HCT116 (cell line): ENCODE results near the gene PLB1. TPM values are rescaled to one million over a fixed set of nuclear protein-coding genes. Genes with fewer than 3 reads are reported as not detected.

ENCODE experiments used
- ATAC-seq: fragments of 200-7000 bp; cut with Tn5 transposase; 2 replicates; pipeline ENCODE4 v1.9.1; 2020; ENCODE audit warnings: mild to moderate bottlenecking, moderate library complexity
- BruUV-seq: library from RNA; stranded (reverse); fragments of 400-500 nt; replicated peaks from 2 replicates; lab custom pipeline; 2021; lab: Mats Ljungman, UMichigan
- CTCF ChIA-PET: fragments of 300-600 bp; sonication (Branson Sonifier 250); formaldehyde crosslinking; loops from one replicate; lab custom pipeline; 2021; ENCODE audit warnings: antibody characterized with exemption; lab: Charles Lee
- POLR2A ChIA-PET: fragments of 300-600, 350-600 bp; sonication (Branson Sonifier 250); formaldehyde crosslinking; loops from one replicate; lab custom pipeline; 2021; ENCODE audit warnings: antibody characterized with exemption; lab: Charles Lee
- RAD21 ChIA-PET, 2 experiments: fragments of 300-600 bp; sonication (Branson Sonifier 250); formaldehyde crosslinking; loops; one replicate each; lab custom pipeline; 2023; ENCODE audit warnings: low total read pairs in 2 of 2; ENCODE audit not compliant: uncharacterized antibody in 2 of 2, unreplicated experiment in 2 of 2, low non-redundant PET in 1 of 2; lab: Charles Lee
- DNase-seq: peaks from one replicate; pipeline ENCODE4 v3.0.0-alpha.2; 2010; ENCODE audit warnings: low read depth, low spot score
- H2AFZ ChIP-seq: fragments of 200-600 bp; shearing (Covaris generic), sonication (generic); 2 replicates; pipeline ENCODE4 v1.6.1; 2017; ENCODE audit warnings: low read depth, mixed run types, mixed read lengths, antibody characterized with exemption, low read length; ENCODE audit not compliant: poor library complexity, severe bottlenecking
- H3K27ac ChIP-seq: 2 replicates; pipeline ENCODE4 v1.5.1; 2012; ENCODE audit warnings: low read depth, low read length
- H3K27me3 ChIP-seq: fragments of 200-600 bp; sonication (generic); 2 replicates; pipeline ENCODE4 v1.6.1; 2016; ENCODE audit warnings: mixed run types, low read length, mixed read lengths; ENCODE audit not compliant: insufficient read depth
- H3K36me3 ChIP-seq, 2 experiments: fragments of 200-500 bp in 1 of 2; fragments of 200-600 bp in 1 of 2; sonication (Bioruptor generic) in 1 of 2; sonication (generic) in 1 of 2; 2 replicates each; pipeline versions ENCODE4 v1.5.1 to v1.6.1; 2014 to 2016; ENCODE audit warnings: low read length in 2 of 2, inconsistent platforms in 1 of 2, mixed read lengths in 1 of 2, mixed run types in 1 of 2; ENCODE audit not compliant: insufficient read depth in 2 of 2, control insufficient read depth in 1 of 2
- H3K4me1 ChIP-seq, 2 experiments: fragments of 200-600 bp in 1 of 2; sonication (generic) in 1 of 2; 2 replicates each; pipeline versions ENCODE4 v1.5.1 to v1.6.1; 2012 to 2017; ENCODE audit warnings: low read length in 2 of 2, inconsistent platforms in 1 of 2, mild to moderate bottlenecking in 1 of 2, mixed read lengths in 1 of 2, mixed run types in 1 of 2, moderate library complexity in 1 of 2; ENCODE audit not compliant: insufficient read depth in 2 of 2, control insufficient read depth in 1 of 2
- H3K4me2 ChIP-seq: fragments of 200-600 bp; sonication (generic); 2 replicates; pipeline ENCODE4 v1.6.1; 2017; ENCODE audit warnings: mixed run types, low read length, mixed read lengths
- H3K4me3 ChIP-seq, 2 experiments: fragments of 200-600 bp in 1 of 2; sonication (generic) in 1 of 2; replicated peaks in 1 of 2; 2 replicates each; pipeline ENCODE4 v1.5.1; 2011 to 2016; ENCODE audit warnings: low read length in 2 of 2, control low read depth in 1 of 2, low read depth in 1 of 2, mild to moderate bottlenecking in 1 of 2, mixed read lengths in 1 of 2, mixed run types in 1 of 2
- H3K79me2 ChIP-seq: fragments of 200-600 bp; sonication (generic); 2 replicates; pipeline ENCODE4 v1.6.1; 2017; ENCODE audit warnings: mild to moderate bottlenecking, mixed run types, low read length, moderate library complexity, mixed read lengths; ENCODE audit not compliant: insufficient read depth
- H3K9ac ChIP-seq: fragments of 200-600 bp; sonication (generic); 2 replicates; pipeline ENCODE4 v1.6.1; 2016; ENCODE audit warnings: low read length, mixed read lengths
- H3K9me2 ChIP-seq: fragments of 200-600 bp; sonication (generic), shearing (Covaris generic); 2 replicates; pipeline ENCODE4 v1.6.1; 2017; ENCODE audit warnings: mixed run types, mild to moderate bottlenecking, moderate library complexity; ENCODE audit not compliant: insufficient read depth
- H3K9me3 ChIP-seq, 2 experiments: fragments of 200-500 bp in 1 of 2; fragments of 200-600 bp in 1 of 2; sonication (Bioruptor generic) in 1 of 2; sonication (generic) in 1 of 2; 2 replicates each; pipeline ENCODE4 v1.6.1; 2014 to 2017; ENCODE audit warnings: low read length in 2 of 2, mixed read lengths in 2 of 2, inconsistent platforms in 1 of 2, low read depth in 1 of 2, mild to moderate bottlenecking in 1 of 2, mixed run types in 1 of 2, moderate library complexity in 1 of 2; ENCODE audit not compliant: control insufficient read depth in 1 of 2, insufficient read depth in 1 of 2
- H4K20me1 ChIP-seq: fragments of 200-600 bp; sonication (generic), shearing (Covaris generic); 2 replicates; pipeline ENCODE4 v1.6.1; 2017; ENCODE audit warnings: mixed run types, mild to moderate bottlenecking, moderate library complexity; ENCODE audit not compliant: insufficient read depth
- ATF3 ChIP-seq: IDR thresholded peaks from 2 replicates; pipeline ENCODE4 v1.6.1; 2012
- FOSL1 ChIP-seq: IDR thresholded peaks from 2 replicates; pipeline ENCODE4 v1.6.1; 2012; ENCODE audit warnings: low read depth
- JUND ChIP-seq: IDR thresholded peaks from 2 replicates; pipeline ENCODE4 v1.6.1; 2012
- MAX ChIP-seq: IDR thresholded peaks from 2 replicates; pipeline ENCODE4 v1.6.1; 2012
- RAD21 ChIP-seq: IDR thresholded peaks from 2 replicates; pipeline ENCODE4 v1.6.1; 2012; ENCODE audit warnings: low read depth, mild to moderate bottlenecking
- SIN3A ChIP-seq: IDR thresholded peaks from 2 replicates; pipeline ENCODE4 v1.6.1; 2012; ENCODE audit warnings: low read depth
- SRF ChIP-seq: IDR thresholded peaks from 2 replicates; pipeline ENCODE4 v1.6.1; 2012; ENCODE audit warnings: low read depth
- intact Hi-C: fragments of 100-400 bp; cut with micrococcal nuclease; formaldehyde crosslinking; loops from 2 replicates; pipeline ENCODE4 v1.10.0; 2022
- total RNA-seq: library from RNA; stranded (reverse); gene quantifications from one replicate; pipeline ENCODE4 v1.2.1, GENCODE V29; 2021; ENCODE audit not compliant: unreplicated experiment

The PLB1 gene
- total RNA-seq, 1 experiment from 2014 or later = 0.49 TPM

- ChIA-PET POLR2A (no interaction called here), RAD21 (no interaction called here), CTCF (no interaction called here)
- Histone ChIP-seq H3K4me3 (no peak overlapping the region), H3K4me1 (peaks cover 16 to 25% of the 10 kb centered on the region in 2 experiments), H3K36me3 (no peaks in the 10 kb centered on the region), H3K27ac (no peak overlapping the region), H3K9me3 (no peaks in the 10 kb centered on the region), H4K20me1 (no peaks in the 10 kb centered on the region), H3K4me2 (no peak overlapping the region), H3K27me3 (no peaks in the 10 kb centered on the region), H2AFZ (no peak overlapping the region), H3K79me2 (no peaks in the 10 kb centered on the region), H3K9ac (no peak overlapping the region), H3K9me2 (no peaks in the 10 kb centered on the region)
- BruUV-seq = no TSS peak
- DNase-seq (no peak), ATAC-seq (no peak)
- TF ChIP-seq SRF = no peak
- intact Hi-C loops = no loop called here
Measured at GRCh38 chr2:28645553-28645952, 149.7 kb downstream of the PLB1 start.

- no peaks in the 10 kb centered on the region for H3K27me3 ChIP-seq
- ChIA-PET RAD21 (no interaction called here), POLR2A (no interaction called here), CTCF (interaction anchor here (0.8 kb wide), 1 partner anchor 53 kb away, joined by 3 read pairs; no protein-coding TSS in a partner anchor)
- H3K4me2 ChIP-seq = no peak overlapping the region
- H3K36me3 ChIP-seq = no peaks in the 10 kb centered on the region
- no peaks in the 10 kb centered on the region for H3K9me2 ChIP-seq
- no TSS peak for BruUV-seq
- ATAC-seq (no peak), DNase-seq (no peak)
- H3K4me1 ChIP-seq = peaks cover 17 to 27% of the 10 kb centered on the region in 2 experiments
- H3K9ac ChIP-seq = no peak overlapping the region
- H3K9me3 ChIP-seq = no peaks in the 10 kb centered on the region
- H3K4me3 ChIP-seq = no peak overlapping the region
- H4K20me1 ChIP-seq = no peaks in the 10 kb centered on the region
- H2AFZ ChIP-seq = no peak overlapping the region
- TF ChIP-seq SIN3A = no peak
- TF ChIP-seq JUND = no peak
- TF ChIP-seq ATF3 = no peak
- no peak for TF ChIP-seq FOSL1
- no peak for TF ChIP-seq RAD21
- no peak for TF ChIP-seq MAX
- H3K27ac ChIP-seq = no peak overlapping the region
- no peaks in the 10 kb centered on the region for H3K79me2 ChIP-seq
- intact Hi-C loops = no loop called here
Measured at GRCh38 chr2:28647682-28648081, 151.8 kb downstream of the PLB1 start.
